Stimulated activated CD4-positive, alpha-beta T cell treated with anti-CD3 and anti-CD28 coated beads, Interleukin-15, amount 100 ng/mL, for 24 hours (primary cell): ENCODE results near the gene SETD1B.

Experiments used
- DNase-seq: peaks from one replicate; pipeline ENCODE4 v3.0.0-alpha.2; 2020

SETD1B gene

DNA sequence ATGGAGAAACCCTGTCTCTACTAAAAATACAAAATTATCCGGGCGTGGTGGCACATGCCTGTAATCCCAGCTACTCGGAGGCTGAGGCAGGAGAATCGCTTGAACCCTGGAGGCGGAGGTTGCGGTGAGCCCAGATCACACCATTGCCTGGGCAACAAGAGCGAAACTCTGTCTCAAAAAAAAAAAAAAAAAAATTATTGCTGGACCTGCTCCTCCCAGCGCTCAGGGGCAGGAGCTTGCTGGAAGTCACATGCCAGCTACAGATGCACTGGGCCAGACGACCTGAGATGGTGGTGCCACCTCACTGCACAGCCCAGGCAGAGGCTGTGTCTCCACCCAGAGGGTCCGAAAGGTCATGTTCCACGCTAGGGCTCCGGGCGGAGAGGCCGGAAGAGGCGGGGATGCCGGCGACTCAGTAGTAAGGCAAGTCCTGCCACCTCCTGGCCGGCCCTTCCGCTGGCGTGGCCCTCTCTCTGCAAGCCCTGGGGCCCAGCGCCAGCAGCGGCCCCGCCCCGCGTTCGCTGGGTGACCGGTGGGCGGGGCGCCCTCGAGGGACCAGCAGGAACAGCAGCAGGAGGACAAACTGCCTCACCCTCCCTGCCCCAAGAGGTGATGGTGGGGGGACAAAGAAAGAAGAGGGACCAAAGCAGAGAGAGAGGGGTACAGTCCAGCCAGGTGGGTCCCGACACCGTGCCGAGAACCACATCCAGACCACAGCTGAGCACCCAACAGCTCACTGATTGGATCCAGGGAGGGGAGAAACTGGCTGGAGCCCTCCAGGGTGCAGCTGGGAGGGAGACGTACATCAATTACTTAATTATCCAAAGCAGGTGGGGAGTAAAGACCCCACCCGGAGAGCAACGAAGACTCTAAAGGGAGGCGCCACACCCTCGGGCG is 6.7 kb upstream of the SETD1B start:
- no peak for DNase-seq

DNA sequence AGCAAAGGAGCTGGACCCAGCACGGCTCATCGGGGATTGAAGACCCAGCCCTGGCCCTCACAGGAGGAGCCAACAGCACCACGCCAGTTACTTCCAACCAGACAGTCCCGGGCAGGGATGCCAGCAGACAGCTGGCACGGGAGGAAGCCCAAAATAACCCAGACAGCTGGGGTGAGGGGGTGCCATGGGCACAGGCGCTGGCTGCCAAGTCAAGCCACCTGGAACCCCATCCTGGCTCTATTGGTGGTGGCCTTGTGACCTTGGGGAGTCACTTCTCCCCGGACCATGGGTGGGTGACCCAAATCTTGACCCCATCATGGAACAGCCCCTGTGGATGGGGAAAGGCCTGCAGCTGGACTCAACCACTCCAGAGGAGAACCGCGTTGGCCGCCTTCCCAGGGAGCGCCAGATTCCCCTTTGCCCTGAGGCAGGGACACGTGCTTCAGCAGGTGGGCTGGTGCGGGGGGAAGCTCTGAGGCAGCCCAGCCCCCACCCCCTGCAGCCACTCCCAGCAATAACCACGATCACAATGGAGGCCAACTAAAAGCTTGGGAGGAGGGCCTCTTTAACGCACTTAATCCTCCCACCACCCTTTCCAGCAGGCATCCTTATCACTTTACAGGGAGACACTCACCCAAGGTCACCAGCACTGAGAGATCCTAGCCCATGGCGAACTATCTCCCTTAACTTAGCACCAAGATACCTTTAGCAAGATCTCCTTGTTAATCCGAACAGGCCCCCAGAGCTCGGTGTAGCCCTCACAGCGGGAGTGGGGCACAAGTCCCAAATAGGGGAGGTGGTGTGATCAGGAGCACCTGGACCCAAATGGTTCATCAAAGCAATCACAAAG is 5.6 kb upstream of the SETD1B start:
- DNase-seq: peak; percentile 3

DNA sequence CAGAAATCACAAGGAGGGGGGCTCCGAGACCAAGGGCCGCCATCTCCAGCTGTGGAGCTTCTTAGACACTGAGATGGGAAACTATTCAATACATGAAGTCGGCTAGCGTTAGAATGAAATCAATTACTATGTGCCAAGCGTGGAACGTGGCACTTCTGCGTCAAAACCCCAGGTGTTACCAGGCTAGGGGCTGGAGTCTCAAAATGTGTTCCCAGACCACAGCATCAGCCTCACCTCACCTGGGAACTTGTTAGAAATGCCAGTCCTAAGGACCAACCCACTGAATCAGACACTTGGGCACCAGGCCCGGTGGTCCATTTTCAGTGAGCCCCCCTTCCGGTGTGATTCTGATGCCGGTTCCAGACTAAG is 5.0 kb upstream of the SETD1B start:
- no peak for DNase-seq

DNA sequence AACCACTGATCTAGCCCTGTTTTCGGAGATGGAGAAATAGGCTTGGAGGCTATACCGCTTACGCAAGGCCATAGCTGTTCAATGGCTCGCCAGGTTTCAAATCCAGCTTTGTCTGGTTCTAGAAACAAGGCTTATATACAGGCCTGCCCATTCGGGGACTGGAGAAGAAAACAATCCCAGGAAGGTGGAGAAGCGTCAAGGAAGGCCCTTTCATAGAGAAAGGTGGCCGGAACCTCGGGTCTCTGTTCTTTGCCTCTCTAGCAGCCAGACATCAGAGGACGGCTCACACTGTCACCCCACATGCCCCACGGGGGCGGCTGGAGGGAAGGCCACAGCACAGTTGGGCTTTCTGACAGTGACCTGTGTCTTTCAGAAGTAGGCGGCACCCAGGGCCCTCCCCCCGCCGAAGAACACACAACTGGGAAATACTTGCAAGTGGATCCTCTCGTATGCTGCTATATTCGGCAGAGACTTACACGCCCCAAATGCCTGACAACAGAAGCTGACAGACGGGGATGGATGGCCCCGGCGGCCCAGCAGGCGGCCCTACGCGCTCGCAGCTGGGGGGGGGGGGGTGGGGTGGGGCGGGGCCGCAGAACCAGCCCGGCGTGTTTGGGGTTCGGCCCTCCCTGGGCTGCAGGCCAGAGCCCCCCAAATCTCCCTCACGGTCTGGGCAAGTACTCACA is 4.5 kb upstream of the SETD1B start:
- DNase-seq: peak; percentile 68

DNA sequence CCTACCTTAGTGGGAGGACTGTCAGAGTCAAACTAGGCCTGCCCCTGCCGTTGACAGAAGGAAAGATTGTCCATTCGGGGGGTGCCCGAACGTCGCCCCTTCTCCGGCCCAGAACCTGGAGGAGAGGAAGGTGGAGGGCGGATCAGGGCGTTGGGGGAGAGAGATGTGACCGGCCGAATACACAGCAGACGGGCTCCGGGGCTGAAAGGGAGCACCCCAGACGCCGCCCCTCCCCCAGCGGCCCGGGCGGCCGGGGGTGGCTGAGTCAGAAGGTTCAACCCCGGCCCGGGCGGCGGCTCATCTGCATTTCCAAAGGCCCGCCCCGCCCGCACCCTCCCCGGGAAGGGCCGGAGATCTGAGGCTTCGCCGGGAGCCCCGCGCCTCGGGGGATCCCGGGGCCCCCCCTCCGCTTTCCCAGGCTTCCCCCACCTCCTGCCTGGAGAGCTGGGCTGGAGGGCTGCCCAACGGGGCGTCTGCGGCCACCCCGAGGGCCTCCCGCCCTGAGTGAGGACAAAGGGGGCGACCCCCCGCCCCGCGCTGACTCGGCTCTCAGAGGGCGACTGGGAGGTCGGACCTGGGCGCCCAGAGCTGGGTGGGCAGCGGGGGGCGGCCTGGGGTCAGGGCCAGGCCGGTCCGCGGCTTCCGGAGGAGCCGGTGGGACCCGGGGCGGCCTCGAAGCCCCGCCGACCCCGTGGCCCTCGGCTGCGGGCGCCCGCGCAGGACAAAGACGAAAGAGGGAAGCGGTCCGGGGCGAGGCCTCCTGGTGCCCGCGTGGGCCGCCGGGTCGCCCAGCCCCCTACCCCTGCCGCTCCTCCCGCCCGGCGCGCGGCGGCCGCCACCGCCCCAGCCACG is 3.7 kb upstream of the SETD1B start:
- DNase-seq: peak; percentile 91

DNA sequence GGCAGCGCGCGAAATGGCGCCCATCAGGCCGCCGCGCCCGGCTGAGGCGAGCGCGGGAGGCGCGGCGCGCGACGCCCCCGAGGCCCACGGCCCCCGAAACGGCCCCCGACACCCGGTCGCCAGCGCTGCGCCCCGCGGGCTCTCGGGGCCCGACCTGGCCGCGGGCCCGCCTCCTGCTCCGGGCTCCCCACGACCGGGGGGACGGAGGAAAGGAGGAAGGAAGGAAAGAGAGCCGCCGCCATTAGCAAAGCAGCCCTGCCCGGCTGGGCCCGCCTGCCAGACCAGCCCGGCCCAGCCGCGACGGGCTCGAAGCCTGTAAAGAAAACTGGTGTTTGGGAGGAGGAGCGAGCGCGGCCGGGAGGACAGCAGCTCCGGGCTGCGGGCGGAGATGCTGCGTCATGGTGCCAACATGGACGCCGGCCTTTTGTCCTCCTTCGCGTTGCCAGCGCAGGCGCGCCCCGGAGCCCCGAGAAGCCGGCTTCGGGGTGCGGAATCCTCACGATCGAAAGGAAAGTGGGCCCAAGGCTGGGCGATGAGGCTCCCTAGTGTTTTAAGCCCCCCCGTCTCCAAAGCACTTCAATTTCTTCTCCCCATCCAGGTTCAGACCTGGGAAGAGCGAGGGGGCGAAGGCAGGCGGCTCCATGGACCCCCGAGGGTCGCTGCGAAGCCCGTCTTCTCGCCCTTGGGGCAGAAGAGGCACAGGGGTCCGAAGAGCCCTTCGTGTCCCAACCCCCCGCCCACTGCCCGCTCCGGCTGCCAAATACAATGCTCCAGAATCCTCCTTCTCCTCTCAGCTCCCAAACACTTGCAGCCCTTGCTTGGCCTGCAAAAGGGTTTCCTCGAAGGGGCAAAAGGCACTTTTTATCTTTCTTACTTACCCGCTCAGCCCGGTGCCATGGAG is 2.9 kb upstream of the SETD1B start:
- DNase-seq: peak; percentile 77

DNA sequence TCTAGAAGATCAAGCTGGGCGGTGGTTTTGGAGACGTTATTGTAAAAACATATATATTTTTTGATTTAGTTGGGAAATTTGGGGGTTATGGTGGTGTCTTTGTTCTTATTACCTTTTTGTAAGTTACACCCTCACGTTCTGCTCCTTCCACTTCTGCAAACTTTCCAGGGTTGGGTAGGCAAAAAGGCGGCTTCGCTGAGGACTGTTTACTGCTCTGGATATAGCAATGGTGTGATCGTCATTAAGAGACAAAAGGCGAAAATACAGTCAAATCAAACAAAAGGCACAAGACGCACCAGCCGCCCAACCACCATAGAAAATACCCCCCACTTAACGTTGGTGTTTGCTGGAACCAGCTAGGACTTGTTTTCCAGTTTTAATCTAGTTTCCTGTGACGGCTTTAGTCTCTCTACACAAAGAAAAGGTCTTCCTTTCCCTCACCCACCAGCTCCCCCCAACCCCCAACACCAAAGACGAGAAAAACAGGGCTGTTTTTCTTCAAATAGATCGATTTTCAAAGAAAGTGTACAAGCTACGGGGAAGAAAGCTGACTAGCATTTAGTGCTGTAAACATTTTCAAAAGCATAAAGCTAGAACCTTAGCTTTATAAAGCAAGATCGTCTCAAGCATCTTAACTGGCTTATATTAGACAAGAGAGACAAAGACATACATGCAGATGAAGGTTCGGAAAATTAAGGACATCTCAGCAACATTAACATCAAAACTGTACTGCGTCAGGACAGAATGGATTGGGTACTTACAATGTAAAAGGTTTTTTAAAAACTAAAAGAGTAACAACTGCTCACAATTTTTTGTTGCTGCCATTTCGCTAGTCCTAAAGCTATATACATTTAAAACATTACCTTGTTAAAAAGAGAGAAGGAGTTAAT is 2.0 kb upstream of the SETD1B start:
- DNase-seq: no peak

DNA sequence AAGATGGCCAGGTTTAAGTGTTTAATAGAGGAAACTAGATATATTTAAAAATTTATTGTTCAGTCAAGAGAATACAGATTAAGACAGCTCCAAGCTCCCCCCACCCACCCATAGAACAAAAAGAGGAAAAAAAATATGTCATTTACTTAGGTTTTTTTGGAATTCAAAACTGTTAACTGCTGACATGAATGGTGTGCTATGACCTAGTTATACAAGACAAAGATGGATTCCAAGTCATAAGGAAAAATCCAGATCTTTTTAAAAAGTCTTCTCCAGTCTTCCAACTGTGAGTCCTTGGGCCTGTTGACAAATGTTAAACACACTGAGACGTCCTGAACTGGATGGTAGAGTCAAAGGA is 1.3 kb upstream of the SETD1B start:
- DNase-seq: no peak

DNA sequence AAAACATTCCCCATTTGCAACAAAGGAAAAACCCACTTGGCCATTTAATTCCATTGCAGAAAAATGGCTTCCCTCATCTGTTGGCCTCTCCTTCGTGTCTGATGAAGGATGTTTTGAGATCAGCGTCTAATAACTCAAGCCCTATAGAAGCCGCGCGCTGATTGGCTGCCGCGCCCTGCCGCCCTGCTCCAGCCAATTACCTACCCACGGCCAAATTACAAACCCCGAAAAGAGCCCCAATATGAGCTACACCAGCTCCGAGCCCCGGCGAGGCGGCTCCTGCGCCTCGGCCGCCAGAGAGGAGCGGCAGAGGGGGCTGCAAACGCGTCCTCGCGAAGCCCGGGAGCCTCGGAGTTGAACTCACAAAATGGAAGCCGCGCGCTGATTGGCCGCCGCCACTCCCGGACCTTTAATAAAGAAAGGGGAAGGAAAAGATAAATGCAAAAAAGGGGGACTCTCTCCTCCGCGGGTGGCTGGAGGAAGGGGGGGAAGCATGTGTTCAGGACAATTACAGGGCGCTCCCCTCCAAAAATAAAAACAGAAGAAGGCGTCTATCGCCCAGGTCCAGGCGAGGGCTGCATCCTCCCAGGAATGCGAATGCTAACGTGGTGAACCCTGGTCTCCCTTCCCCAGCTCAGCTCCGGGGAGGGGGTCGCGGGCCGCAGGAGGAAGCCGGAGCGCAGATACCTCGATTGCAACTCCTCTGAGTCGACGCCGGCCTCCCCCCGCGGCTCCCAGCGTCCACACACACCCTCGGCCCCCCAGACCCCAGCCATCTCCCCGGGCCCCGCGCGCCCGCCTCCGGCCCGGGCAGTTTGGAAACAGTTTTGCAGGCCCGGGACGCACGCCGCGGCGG is 738 bp upstream of the SETD1B start:
- DNase-seq: peak; percentile 90

DNA sequence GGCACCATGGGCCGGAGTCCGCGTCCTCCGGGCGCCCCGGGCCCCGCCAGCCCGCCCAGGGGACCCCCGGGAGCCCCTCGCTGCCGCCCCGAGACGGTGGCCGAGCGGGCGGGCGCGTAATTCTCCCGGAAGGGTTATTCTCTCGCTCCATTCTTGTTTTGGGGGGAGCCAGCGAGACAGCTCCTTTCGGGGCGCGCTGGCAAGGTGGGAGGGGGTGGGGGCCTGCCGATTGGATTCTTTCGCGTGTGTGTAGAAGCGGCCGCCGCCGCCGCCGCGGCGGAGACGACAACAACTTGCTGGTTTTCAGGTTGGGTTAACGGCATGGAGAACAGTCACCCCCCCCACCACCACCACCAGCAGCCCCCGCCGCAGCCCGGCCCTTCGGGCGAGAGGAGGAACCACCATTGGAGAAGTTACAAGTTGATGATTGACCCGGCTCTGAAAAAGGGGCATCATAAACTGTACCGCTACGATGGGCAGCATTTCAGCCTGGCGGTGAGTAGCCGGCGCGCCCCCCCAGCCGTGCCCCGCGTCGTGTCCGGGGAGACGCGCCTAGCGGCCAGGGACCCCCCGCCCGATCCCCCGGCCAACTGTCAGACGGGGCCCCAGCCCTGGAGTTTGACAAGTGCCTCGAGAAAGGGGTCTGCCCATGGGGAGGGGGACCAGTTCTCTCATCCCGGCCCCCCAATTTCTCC is 755 bp downstream of the SETD1B start:
- peak; percentile 67 for DNase-seq

DNA sequence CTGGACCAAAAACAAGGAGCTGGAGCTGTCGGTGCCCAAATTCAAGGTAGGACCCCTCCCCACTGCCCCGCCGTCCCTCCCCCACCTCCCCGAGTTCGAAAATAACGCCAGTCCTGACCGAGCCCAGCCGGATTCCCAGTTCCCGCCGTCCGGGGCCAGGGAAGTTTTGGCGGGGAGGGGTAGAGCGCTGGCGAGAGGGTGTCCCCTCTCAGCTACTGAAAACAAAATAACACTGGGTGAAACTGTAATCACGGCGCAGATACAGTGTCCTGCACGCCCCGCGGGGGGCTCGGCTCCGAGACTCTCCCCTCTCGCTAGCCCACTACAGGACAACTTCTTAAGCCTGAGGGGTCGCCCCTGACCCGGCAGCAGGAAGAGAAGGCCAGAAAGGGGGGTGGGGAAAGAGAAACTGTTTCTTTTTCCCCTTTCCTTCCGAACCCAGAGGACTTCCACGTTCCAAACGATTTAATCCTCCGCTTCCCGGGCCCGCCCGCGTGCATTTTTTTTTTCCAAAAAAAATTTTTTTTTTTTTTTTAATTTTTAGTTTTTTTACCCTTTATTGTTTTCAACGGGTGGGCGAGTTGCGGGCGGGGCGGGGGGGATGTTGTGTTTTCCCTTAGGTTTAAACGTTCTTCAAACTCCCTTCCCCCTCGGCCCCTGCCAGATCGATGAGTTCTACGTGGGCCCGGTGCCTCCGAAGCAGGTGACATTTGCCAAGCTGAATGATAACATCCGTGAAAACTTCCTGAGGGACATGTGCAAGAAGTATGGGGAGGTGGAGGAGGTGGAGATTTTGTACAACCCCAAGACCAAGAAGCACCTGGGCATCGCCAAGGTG is 1.6 kb downstream of the SETD1B start:
- DNase-seq: peak; percentile 27

DNA sequence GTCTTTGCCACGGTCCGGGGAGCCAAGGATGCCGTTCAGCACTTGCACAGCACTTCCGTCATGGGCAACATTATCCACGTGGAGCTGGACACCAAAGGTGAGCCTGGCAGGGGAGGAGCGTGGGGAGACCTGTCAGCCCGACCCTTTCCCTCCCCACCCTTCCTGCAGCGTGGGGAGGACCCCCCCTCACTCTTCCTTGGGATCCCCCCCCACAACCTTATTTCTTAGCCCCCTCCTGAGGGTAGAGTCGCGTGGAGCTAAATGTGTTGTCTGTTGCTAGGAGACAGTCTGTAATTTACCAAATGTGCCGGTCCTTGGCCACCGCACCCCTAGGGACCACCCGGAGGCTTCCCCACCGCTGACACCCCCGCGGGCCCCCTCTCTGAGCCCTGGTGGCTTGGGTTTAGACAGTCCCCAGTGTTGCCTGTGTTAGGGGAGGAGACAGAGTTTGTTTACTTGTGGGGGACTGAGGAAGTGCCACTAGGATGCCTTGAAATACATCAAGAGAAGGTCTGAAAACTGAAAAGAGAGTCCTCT is 2.3 kb downstream of the SETD1B start:
- DNase-seq: peak; percentile 40

DNA sequence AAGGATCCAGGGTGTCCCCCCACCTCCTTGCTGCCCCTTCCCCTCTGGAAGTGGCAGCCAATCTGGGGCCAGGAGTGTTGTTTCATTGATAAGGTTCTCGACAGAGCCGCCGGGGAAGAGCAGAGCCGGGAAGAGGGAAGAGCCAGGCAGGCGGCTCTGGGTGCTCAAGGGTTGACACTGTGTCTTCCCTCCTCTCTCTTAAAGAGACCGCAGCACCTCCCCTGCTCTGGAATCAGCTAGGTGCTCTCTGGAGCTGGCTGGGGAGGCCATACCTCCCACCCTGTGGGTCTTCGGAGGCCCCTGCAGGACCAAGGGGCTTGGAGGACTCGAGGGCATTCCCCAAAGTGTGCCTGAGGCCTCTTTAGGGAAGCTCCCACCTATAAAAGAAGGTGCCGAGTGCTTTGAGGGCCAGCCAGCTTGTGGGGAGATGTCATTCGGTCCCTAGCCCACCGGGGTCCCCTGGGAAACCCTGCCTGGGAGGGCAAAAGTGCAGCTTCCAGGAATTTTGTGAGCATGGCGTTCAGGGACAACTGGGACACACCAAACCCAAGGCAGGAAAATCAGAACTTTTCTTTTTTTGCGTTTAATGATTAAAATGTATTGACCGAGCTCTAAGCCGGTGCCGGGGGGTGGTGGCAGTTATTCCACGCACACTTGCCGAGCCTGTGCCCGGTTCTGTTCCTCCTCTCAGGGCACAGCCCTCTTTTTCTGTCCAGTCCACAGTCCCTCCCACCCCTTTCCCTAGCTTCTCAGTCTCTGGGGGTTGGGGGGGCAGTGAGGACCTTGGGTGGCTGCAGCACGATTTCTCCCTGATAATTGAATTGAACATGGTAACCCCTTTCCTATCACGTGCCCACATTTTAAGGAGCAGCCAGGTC is 3.0 kb downstream of the SETD1B start:
- DNase-seq: peak; percentile 11

DNA sequence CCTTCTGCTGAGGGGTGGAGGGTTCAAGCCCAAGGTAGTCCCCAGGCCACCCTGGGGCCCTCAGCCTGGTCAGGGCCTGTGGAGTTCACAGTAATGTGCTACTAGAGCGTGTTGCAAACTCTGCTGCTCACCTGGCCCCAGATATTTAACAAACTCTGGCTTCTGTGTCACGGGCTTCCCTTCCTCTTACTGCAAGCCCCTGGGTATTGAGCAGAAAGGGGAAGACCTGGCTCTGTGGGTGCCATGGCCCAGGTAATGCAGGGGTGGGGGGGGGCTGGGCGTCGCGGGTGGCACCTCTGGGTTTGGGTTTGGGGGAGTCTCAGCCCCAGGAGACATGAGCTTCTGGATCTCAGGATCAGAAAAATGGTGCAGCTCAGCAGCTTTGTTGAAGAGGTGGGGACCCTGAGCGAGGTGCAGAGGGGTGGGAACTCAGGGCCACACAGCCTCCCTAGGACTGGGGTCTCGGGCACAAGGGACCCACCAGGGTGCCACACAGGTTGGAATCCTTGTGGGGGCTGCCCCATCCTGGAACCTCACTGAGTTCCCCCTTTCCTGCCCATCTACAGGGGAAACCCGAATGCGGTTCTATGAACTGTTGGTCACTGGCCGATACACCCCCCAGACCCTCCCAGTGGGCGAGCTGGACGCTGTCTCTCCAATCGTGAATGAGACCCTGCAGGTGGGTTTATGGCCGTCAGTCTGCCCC is 4.0 kb downstream of the SETD1B start:
- no peak for DNase-seq

DNA sequence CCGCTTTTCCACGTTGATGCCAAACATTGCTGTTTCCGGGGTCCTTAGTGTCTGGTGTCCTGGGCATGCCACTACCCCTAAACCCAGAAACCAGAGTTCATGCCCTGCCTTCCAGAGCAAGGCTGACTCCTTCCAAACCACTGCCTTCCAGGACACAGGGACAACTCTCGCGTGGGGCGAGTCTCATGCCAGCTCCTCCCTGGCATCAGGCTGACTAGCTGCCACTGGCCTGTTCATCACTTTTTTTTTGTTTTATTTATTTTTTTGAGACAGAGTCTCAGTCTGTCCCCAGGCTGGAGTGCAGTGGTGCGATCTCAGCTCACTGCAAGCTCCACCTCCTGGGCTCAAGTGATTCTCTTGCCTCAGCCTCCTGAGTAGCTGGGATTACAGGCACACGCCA is 4.8 kb downstream of the SETD1B start:
- DNase-seq: no peak

DNA sequence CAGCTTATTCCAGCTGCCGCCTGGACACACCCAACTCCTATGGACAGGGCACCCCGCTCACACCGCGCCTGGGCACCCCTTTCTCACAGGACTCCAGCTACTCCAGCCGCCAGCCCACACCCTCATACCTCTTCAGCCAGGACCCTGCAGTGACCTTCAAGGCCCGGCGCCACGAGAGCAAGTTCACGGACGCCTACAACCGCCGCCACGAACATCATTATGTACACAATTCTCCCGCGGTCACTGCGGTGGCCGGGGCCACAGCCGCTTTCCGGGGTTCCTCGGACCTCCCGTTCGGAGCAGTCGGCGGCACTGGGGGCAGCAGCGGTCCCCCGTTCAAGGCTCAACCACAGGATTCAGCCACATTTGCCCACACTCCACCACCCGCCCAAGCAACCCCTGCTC is 5.9 kb downstream of the SETD1B start:
- DNase-seq: no peak
